GM21717 (cell line): ENCODE data around the gene ADRA2C.

Source experiments
- ATAC-seq: cut with Tn5 transposase; IDR thresholded peaks from one replicate; pipeline ENCODE4 v1.9.1; 2021; ENCODE audit warnings: mild to moderate bottlenecking, moderate library complexity; ENCODE audit not compliant: unreplicated experiment

ADRA2C gene

GRCh38 chr4:3766036-3766784 is at the start of gene ADRA2C:
TSS of gene ADRA2C (plus strand) at chr4:3766385. CDS start at chr4:3766607, 222 bp downstream.
- ATAC-seq: no peak

GRCh38 chr4:3716631-3717235 is 49.5 kb upstream of the ADRA2C start:
- ATAC-seq: no peak

- no peak for ATAC-seq
Measured at GRCh38 chr4:3717241-3717640, 48.9 kb upstream of the ADRA2C start.

GRCh38 chr4:3718462-3718861 is 47.7 kb upstream of the ADRA2C start:
- ATAC-seq: no peak

- ATAC-seq: no peak
Measured at GRCh38 chr4:3719191-3719590, 47.0 kb upstream of the ADRA2C start.

- no peak for ATAC-seq
Measured at GRCh38 chr4:3719836-3720235, 46.3 kb upstream of the ADRA2C start.

- ATAC-seq: no peak
Measured at GRCh38 chr4:3720466-3720865, 45.7 kb upstream of the ADRA2C start.

GRCh38 chr4:3721186-3721585 is 45.0 kb upstream of the ADRA2C start:
- ATAC-seq: no peak

- no peak for ATAC-seq
Measured at GRCh38 chr4:3721627-3722026, 44.6 kb upstream of the ADRA2C start.

GRCh38 chr4:3722446-3723231 is 43.5 kb upstream of the ADRA2C start:
- no peak for ATAC-seq

- ATAC-seq: no peak
Measured at GRCh38 chr4:3723232-3723642, 42.9 kb upstream of the ADRA2C start.

GRCh38 chr4:3724319-3725231 is 41.6 kb upstream of the ADRA2C start:
- no peak for ATAC-seq

- no peak for ATAC-seq
Measured at GRCh38 chr4:3725936-3726870, 40.0 kb upstream of the ADRA2C start.

GRCh38 chr4:3727847-3728469 is 38.2 kb upstream of the ADRA2C start:
- no peak for ATAC-seq

GRCh38 chr4:3729188-3729881 is 36.9 kb upstream of the ADRA2C start:
- ATAC-seq: no peak

GRCh38 chr4:3729882-3730226 is 36.3 kb upstream of the ADRA2C start:
- no peak for ATAC-seq

GRCh38 chr4:3730422-3731190 is 35.6 kb upstream of the ADRA2C start:
- ATAC-seq: no peak
